ENCODE results near the gene MKX. TPM values are rescaled to one million over a fixed set of nuclear protein-coding genes. Genes with fewer than 3 reads are reported as not detected.

The MKX gene
- total RNA-seq, 4 donors from 2014 or later, result 19.2 to 35.5 (median 23.7) TPM

GRCh38 chr10:27746397-27747095 lies 927 bp upstream of the MKX start:
- DNase-seq (ENCODE audit: extremely low spot score), result no peak
- Histone ChIP-seq H3K4me1 (peaks cover 39 to 55% (median 51%) of the 10 kb centered on the region in 4 donors), H3K9me3 (no peaks in the 10 kb centered on the region), H3K27me3 (peaks cover 3 to 60% (median 10%) of the 10 kb centered on the region in 4 donors), H3K36me3 (no peaks in the 10 kb centered on the region), H3K4me3 (peak overlapping the region; percentile 62 to 90 (median 71)), H3K27ac (replicated peaks in 1 of 4) (peak overlapping the region; percentile 91 to 99 (median 94))
- intact Hi-C loops (cut with DNase I), result loop anchor here (5.0 to 10.0 kb wide), 3 partner anchors 431 to 648 kb away; no protein-coding TSS in a partner anchor
- TF ChIP-seq, protein P1, sequence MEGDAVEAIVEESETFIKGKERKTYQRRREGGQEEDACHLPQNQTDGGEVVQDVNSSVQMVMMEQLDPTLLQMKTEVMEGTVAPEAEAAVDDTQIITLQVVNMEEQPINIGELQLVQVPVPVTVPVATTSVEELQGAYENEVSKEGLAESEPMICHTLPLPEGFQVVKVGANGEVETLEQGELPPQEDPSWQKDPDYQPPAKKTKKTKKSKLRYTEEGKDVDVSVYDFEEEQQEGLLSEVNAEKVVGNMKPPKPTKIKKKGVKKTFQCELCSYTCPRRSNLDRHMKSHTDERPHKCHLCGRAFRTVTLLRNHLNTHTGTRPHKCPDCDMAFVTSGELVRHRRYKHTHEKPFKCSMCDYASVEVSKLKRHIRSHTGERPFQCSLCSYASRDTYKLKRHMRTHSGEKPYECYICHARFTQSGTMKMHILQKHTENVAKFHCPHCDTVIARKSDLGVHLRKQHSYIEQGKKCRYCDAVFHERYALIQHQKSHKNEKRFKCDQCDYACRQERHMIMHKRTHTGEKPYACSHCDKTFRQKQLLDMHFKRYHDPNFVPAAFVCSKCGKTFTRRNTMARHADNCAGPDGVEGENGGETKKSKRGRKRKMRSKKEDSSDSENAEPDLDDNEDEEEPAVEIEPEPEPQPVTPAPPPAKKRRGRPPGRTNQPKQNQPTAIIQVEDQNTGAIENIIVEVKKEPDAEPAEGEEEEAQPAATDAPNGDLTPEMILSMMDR (IDR thresholded peaks at IDR 0.05), result no peak
- TF ChIP-seq POLR2AphosphoS5 (IDR thresholded peaks at IDR 0.05) (no peak), EP300 (IDR thresholded peaks at IDR 0.05) (no peak), POLR2A (IDR thresholded peaks at IDR 0.05; ENCODE audit: low read depth) (no peak)
- 16% methylated on average over 18 of the region's 25 CpGs for WGBS

GRCh38 chr10:27744802-27745731 lies 552 bp downstream of the MKX start:
- no peak for TF ChIP-seq POLR2AphosphoS5 (IDR thresholded peaks at IDR 0.05)
- TF ChIP-seq, protein P1 (IDR thresholded peaks at IDR 0.05), result no peak
- no peak for TF ChIP-seq EP300 (IDR thresholded peaks at IDR 0.05)
- Histone ChIP-seq H3K27ac (replicated peaks in 1 of 4) (peak overlapping the region; percentile 91 to 99 (median 94)), H3K4me3 (peak overlapping the region; percentile 62 to 90 (median 71)), H3K27me3 (peaks cover 3 to 70% (median 10%) of the 10 kb centered on the region in 4 donors), H3K9me3 (no peaks in the 10 kb centered on the region), H3K36me3 (peaks cover 0 to 7% (median 0%) of the 10 kb centered on the region in 4 donors), H3K4me1 (peaks cover 39 to 70% (median 58%) of the 10 kb centered on the region in 4 donors)
- no peak for DNase-seq (ENCODE audit: extremely low spot score)
- intact Hi-C loops (cut with DNase I), result loop anchor here (2.0 to 10.0 kb wide), 5 partner anchors 50 to 650 kb away; no protein-coding TSS in a partner anchor
- WGBS, result 3% methylated on average over 50 of the region's 78 CpGs

GRCh38 chr10:27743877-27744801 lies 1.5 kb downstream of the MKX start:
- H3K4me1 ChIP-seq, result peaks cover 39 to 70% (median 58%) of the 10 kb centered on the region in 4 donors

More at GRCh38 chr10:27743877-27744801, 1.5 kb downstream of the MKX start:
- no peak for DNase-seq (ENCODE audit: extremely low spot score)
- WGBS, result 1% methylated on average over 34 of the region's 70 CpGs
- H3K9me3 ChIP-seq, result no peaks in the 10 kb centered on the region
- peaks cover 3 to 70% (median 10%) of the 10 kb centered on the region in 4 donors for H3K27me3 ChIP-seq
- H3K4me3 ChIP-seq, result peak overlapping the region; percentile 62 to 90 (median 71)
- H3K36me3 ChIP-seq, result peaks cover 0 to 7% (median 0%) of the 10 kb centered on the region in 4 donors
- TF ChIP-seq POLR2A (IDR thresholded peaks at IDR 0.05; ENCODE audit: low read depth) (no peak), POLR2AphosphoS5 (IDR thresholded peaks at IDR 0.05) (peak in 1 of 2 donors; percentile 55), EP300 (IDR thresholded peaks at IDR 0.05) (no peak)
- TF ChIP-seq, protein P1 (IDR thresholded peaks at IDR 0.05), result peak in 1 of 3 experiments; percentile 5
- peak overlapping the region; percentile 91 to 99 (median 94) for H3K27ac ChIP-seq (replicated peaks in 1 of 4)
- intact Hi-C loops (cut with DNase I), result loop anchor here (2.0 to 10.0 kb wide), 3 partner anchors 51 to 651 kb away; no protein-coding TSS in a partner anchor

Data from esophagus muscularis mucosa (tissue), 4 donors.